GM19240 (cell line): Measurements from ENCODE around the gene YEATS2.

Experiments used
- DNase-seq: peaks from one replicate; pipeline ENCODE4 v3.0.0; 2011; ENCODE audit warnings: low spot score; ENCODE audit not compliant: insufficient read length

The YEATS2 gene

GRCh38 chr3:183828538-183828870 is 130.9 kb downstream of the YEATS2 start:
- no peak for DNase-seq

- no peak for DNase-seq
Measured at GRCh38 chr3:183829466-183829865, 131.9 kb downstream of the YEATS2 start.

GRCh38 chr3:183830187-183830586 is 132.6 kb downstream of the YEATS2 start:
- no peak for DNase-seq

- DNase-seq: no peak
Measured at GRCh38 chr3:183833516-183833915, 135.9 kb downstream of the YEATS2 start.

GRCh38 chr3:183837390-183837789 is 139.8 kb downstream of the YEATS2 start:
- no peak for DNase-seq

- no peak for DNase-seq
Measured at GRCh38 chr3:183837894-183838293, 140.3 kb downstream of the YEATS2 start.

- no peak for DNase-seq
Measured at GRCh38 chr3:183839751-183840150, 142.2 kb downstream of the YEATS2 start.

- no peak for DNase-seq
Measured at GRCh38 chr3:183844606-183845005, 147.0 kb downstream of the YEATS2 start.

GRCh38 chr3:183845090-183845489 is 147.5 kb downstream of the YEATS2 start:
- no peak for DNase-seq

- DNase-seq: no peak
Measured at GRCh38 chr3:183845608-183846288, 148.2 kb downstream of the YEATS2 start.

- DNase-seq: no peak
Measured at GRCh38 chr3:183854318-183855035, 156.9 kb downstream of the YEATS2 start.

GRCh38 chr3:183857863-183858262 is 160.3 kb downstream of the YEATS2 start:
- DNase-seq: no peak
